H1 (cell line): ENCODE results near the gene OR2W1. TPM values are rescaled to one million over a fixed set of nuclear protein-coding genes. Genes with fewer than 3 reads are reported as not detected.

Source experiments
- BRCA1 ChIP-seq: IDR thresholded peaks from 2 replicates; pipeline ENCODE4 v1.6.1; 2012; ENCODE audit warnings: low read depth, low read length, improper control_type of control experiment
- CHD2 ChIP-seq: IDR thresholded peaks from 2 replicates; pipeline ENCODE4 v1.6.1; 2012; ENCODE audit warnings: low read length, improper control_type of control experiment
- CHD7 ChIP-seq: fragments of 300-600 bp; sonication (generic); IDR thresholded peaks from 2 replicates; pipeline ENCODE4 v1.7.1; 2012; ENCODE audit warnings: low read length, moderate library complexity, mild to moderate bottlenecking, inconsistent platforms; ENCODE audit not compliant: insufficient replicate concordance
- GTF2F1 ChIP-seq: IDR thresholded peaks from 2 replicates; pipeline ENCODE4 v1.6.1; 2012; ENCODE audit warnings: low read depth, low read length, improper control_type of control experiment, borderline replicate concordance
- KDM1A ChIP-seq: fragments of 200-600, 300-600 bp; sonication (generic); IDR thresholded peaks from 2 replicates; pipeline ENCODE4 v1.7.1; 2016; ENCODE audit warnings: mild to moderate bottlenecking, low read length, borderline replicate concordance
- KDM4A ChIP-seq: IDR thresholded peaks from one replicate; pipeline ENCODE4 v1.7.1; 2012; ENCODE audit warnings: low read depth, mild to moderate bottlenecking, moderate library complexity, low read length, inconsistent platforms; ENCODE audit not compliant: severe bottlenecking
- SP2 ChIP-seq: IDR thresholded peaks from 2 replicates; pipeline ENCODE4 v1.6.1; 2012; ENCODE audit warnings: mild to moderate bottlenecking, low read length, inconsistent platforms
- TAF7 ChIP-seq: optimal IDR thresholded peaks from 2 replicates; pipeline ENCODE3; 2011; ENCODE audit warnings: low read depth, mild to moderate bottlenecking, inconsistent platforms, low read length, moderate library complexity, borderline replicate concordance
- TBP ChIP-seq: IDR thresholded peaks from 2 replicates; pipeline ENCODE4 v1.6.1; 2011; ENCODE audit warnings: low read depth, low read length, improper control_type of control experiment
- polyA plus RNA-seq, 7 experiments: library from polyadenylated mRNA; depleted of rRNA in 3 of 7; stranded (reverse) in 5 of 7; unstranded in 2 of 7; fragments of >200 nt in 5 of 7; fragments of 200-250 nt in 2 of 7; gene quantifications; 1 replicate in 5 of 7; 2 replicates in 1 of 7; 4 replicates in 1 of 7; pipeline versions ENCODE4 v1.2.1 to v1.2.3, GENCODE V29; 2011 to 2013; ENCODE audit warnings: missing spikeins in 2 of 7, mixed read lengths in 2 of 7
- total RNA-seq: library from RNA; stranded (reverse); fragmentation: NEBNext Ultra II Directional; extraction: Animal tissue kit (Norgen Biotek cat#: 25700); gene quantifications from 2 replicates; pipeline ENCODE4 v1.2.1, GENCODE V29; 2021
- TF ChIP-seq, protein P1 (sequence below): IDR thresholded peaks from 2 replicates; pipeline ENCODE4 v1.6.1; 2011; ENCODE audit warnings: low read depth, mild to moderate bottlenecking, low read length; ENCODE audit not compliant: insufficient read depth

OR2W1 gene
- total and polyA plus RNA-seq, 2 of the 8 experiments (the other 6 are each of a cell fraction or from before 2014, with no cell fraction given), result not detected

- TF ChIP-seq CHD7 (no peak), BRCA1 (no peak), TBP (no peak), SP2 (no peak), CHD2 (no peak), KDM4A (no peak), TAF7 (no peak), KDM1A (no peak), GTF2F1 (no peak)
- TF ChIP-seq, protein P1, sequence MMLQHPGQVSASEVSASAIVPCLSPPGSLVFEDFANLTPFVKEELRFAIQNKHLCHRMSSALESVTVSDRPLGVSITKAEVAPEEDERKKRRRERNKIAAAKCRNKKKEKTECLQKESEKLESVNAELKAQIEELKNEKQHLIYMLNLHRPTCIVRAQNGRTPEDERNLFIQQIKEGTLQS, result no peak
Observed at GRCh38 chr6:29021434-29021833, 23.5 kb downstream of the OR2W1 start (continued).
